Endothelial cell of umbilical vein (primary cell): ENCODE measurements around the gene LPAR5. TPM values are rescaled to one million over a fixed set of nuclear protein-coding genes. Genes with fewer than 3 reads are reported as not detected.

ENCODE experiments used
- BruUV-seq: library from RNA; stranded (reverse); fragments of 400-500 nt; replicated peaks from 2 replicates; lab custom pipeline; 2021; lab: Mats Ljungman, UMichigan
- CTCF ChIA-PET: fragments of 300-600, 350-600 bp; sonication (Branson Sonifier 250); formaldehyde crosslinking; loops from one replicate; lab custom pipeline; 2021; ENCODE audit warnings: antibody characterized with exemption, inconsistent platforms; lab: Charles Lee
- POLR2A ChIA-PET: fragments of 300-600, 350-600 bp; sonication (Branson Sonifier 250); formaldehyde crosslinking; loops from one replicate; lab custom pipeline; 2021; ENCODE audit warnings: antibody characterized with exemption, inconsistent platforms; lab: Charles Lee
- DNase-seq: peaks from one replicate; pipeline ENCODE4 v3.0.0-alpha.2; 2011; ENCODE audit warnings: low read depth, low spot score
- FAIRE-seq: peaks from 2 replicates; lab custom pipeline; 2011; peaks lifted over from hg19 to GRCh38; lab: Jason Lieb, UNC
- H2AFZ ChIP-seq: 2 replicates; pipeline ENCODE4 v1.6.0; 2012; ENCODE audit warnings: low read depth, low read length, control low read depth, inconsistent platforms
- H3K27ac ChIP-seq: 2 replicates; pipeline ENCODE4 v1.5.1; 2011; ENCODE audit warnings: low read depth, mild to moderate bottlenecking, control low read depth, low read length, moderate library complexity; ENCODE audit not compliant: insufficient read depth
- H3K27me3 ChIP-seq, 2 experiments: 2 replicates each; pipeline versions ENCODE4 v1.6.0 to v1.6.1; 2011; ENCODE audit warnings: low read length in 2 of 2, mixed read lengths in 1 of 2; ENCODE audit not compliant: control insufficient read depth in 2 of 2, insufficient read depth in 2 of 2
- H3K36me3 ChIP-seq, 2 experiments: 2 replicates in 1 of 2; 3 replicates in 1 of 2; pipeline ENCODE4 v1.5.1; 2011; ENCODE audit warnings: low read length in 2 of 2, mild to moderate bottlenecking in 1 of 2, moderate library complexity in 1 of 2; ENCODE audit not compliant: control insufficient read depth in 2 of 2, insufficient read depth in 2 of 2; ENCODE audit errors: extremely low read depth in 1 of 2
- H3K4me1 ChIP-seq: 3 replicates; pipeline ENCODE4 v1.5.1; 2011; ENCODE audit warnings: mild to moderate bottlenecking, low read length; ENCODE audit not compliant: control insufficient read depth, insufficient read depth; ENCODE audit errors: extremely low read depth
- H3K4me2 ChIP-seq: 2 replicates; pipeline ENCODE4 v1.6.1; 2011; ENCODE audit warnings: low read length, control low read depth, mixed read lengths; ENCODE audit not compliant: insufficient read depth
- H3K4me3 ChIP-seq, 3 experiments: fragments of 200-600 bp in 1 of 3; sonication (generic), shearing (Covaris generic) in 1 of 3; replicated peaks in 1 of 3; 2 replicates each; pipeline ENCODE4 v1.5.1; 2011 to 2016; ENCODE audit warnings: control low read depth in 3 of 3, low read length in 3 of 3, mild to moderate bottlenecking in 2 of 3, inconsistent platforms in 1 of 3, low read depth in 1 of 3, moderate library complexity in 1 of 3; ENCODE audit not compliant: insufficient read depth in 1 of 3
- H3K79me2 ChIP-seq: 2 replicates; pipeline ENCODE4 v1.6.0; 2012; ENCODE audit warnings: low read length, inconsistent platforms; ENCODE audit not compliant: control insufficient read depth, insufficient read depth
- H3K9ac ChIP-seq: replicated peaks from 2 replicates; pipeline ENCODE3; 2011; ENCODE audit warnings: low read length, control low read depth; ENCODE audit not compliant: insufficient read depth; ENCODE audit errors: extremely low read depth
- H3K9me1 ChIP-seq: replicated peaks from 3 replicates; pipeline ENCODE4 v1.6.0; 2011; ENCODE audit warnings: mild to moderate bottlenecking, low read length; ENCODE audit not compliant: control insufficient read depth, insufficient read depth; ENCODE audit errors: extremely low read depth
- H3K9me3 ChIP-seq: replicated peaks from 2 replicates; pipeline ENCODE4 v1.5.1; 2012; ENCODE audit warnings: low read length, inconsistent platforms; ENCODE audit not compliant: control insufficient read depth, insufficient read depth
- H4K20me1 ChIP-seq: replicated peaks from 2 replicates; pipeline ENCODE3; 2011; ENCODE audit warnings: mild to moderate bottlenecking, low read length; ENCODE audit not compliant: control insufficient read depth, insufficient read depth; ENCODE audit errors: extremely low read depth
- EZH2 ChIP-seq: IDR thresholded peaks from 2 replicates; pipeline ENCODE4 v1.6.1; 2012; ENCODE audit warnings: borderline replicate concordance, low read depth, mild to moderate bottlenecking, moderate library complexity, low read length, inconsistent platforms; ENCODE audit not compliant: severe bottlenecking
- FOS ChIP-seq: IDR thresholded peaks from 2 replicates; pipeline ENCODE4 v1.6.1; 2011; ENCODE audit warnings: mild to moderate bottlenecking, low read length, moderate library complexity, borderline replicate concordance; ENCODE audit not compliant: insufficient read depth
- GATA2 ChIP-seq: IDR thresholded peaks from 2 replicates; pipeline ENCODE4 v1.7.0; 2011; ENCODE audit warnings: low read depth, mild to moderate bottlenecking, moderate library complexity, mixed read lengths, low read length; ENCODE audit not compliant: insufficient read length, insufficient read depth
- JUN ChIP-seq: IDR thresholded peaks from 2 replicates; pipeline ENCODE4 v1.6.1; 2011; ENCODE audit warnings: borderline replicate concordance, low read depth; ENCODE audit not compliant: insufficient read length, insufficient read depth
- MYC ChIP-seq: IDR thresholded peaks from one replicate; pipeline ENCODE4 v1.6.1; 2011; ENCODE audit warnings: mild to moderate bottlenecking, low read depth, low read length
- POLR2A ChIP-seq: IDR thresholded peaks from 2 replicates; pipeline ENCODE4 v1.6.1; 2012; ENCODE audit warnings: low read depth, mild to moderate bottlenecking, control low read depth, low read length
- POLR2AphosphoS5 ChIP-seq: IDR thresholded peaks from 2 replicates; pipeline ENCODE4 v1.6.1; 2012; ENCODE audit warnings: low read depth, mild to moderate bottlenecking, control low read depth, low read length, moderate library complexity; ENCODE audit not compliant: insufficient read depth
- dilution Hi-C: fragments of 300-500 bp; cut with MboI; formaldehyde crosslinking; loops from one replicate; pipeline ENCODE4 v1.15.0; 2019; ENCODE audit warnings: low sequenced_read_pairs; ENCODE audit not compliant: extremely low pct_ligation_motif_present
- intact Hi-C: fragments of 100-400 bp; cut with micrococcal nuclease; formaldehyde crosslinking; loops from one replicate; pipeline ENCODE4 v1.10.0; 2022
- polyA plus RNA-seq, 4 experiments: library from polyadenylated mRNA; depleted of rRNA in 3 of 4; stranded (reverse) in 3 of 4; unstranded in 1 of 4; fragments of >200 nt; gene quantifications; 2 replicates each; pipeline versions ENCODE4 v1.2.1 to v1.2.3, GENCODE V29; 2011 to 2012; ENCODE audit warnings: missing spikeins in 1 of 4
- total RNA-seq: library from RNA; stranded (reverse); gene quantifications from 2 replicates; pipeline ENCODE4 v1.2.3, GENCODE V29; 2021
- TF ChIP-seq, protein P1 (sequence below), 2 donors: IDR thresholded peaks; 1 replicate in 1 of 2; 2 replicates in 1 of 2; pipeline ENCODE4 v1.5.1; 2011; ENCODE audit warnings: low read length in 2 of 2, mild to moderate bottlenecking in 2 of 2, moderate library complexity in 2 of 2, control low read depth in 1 of 2, inconsistent platforms in 1 of 2, low read depth in 1 of 2; ENCODE audit not compliant: insufficient read depth in 1 of 2; ENCODE audit errors: extremely low read depth in 1 of 2
- TF ChIP-seq, protein P2 (sequence below): IDR thresholded peaks from 2 replicates; pipeline ENCODE4 v1.6.1; 2011; ENCODE audit not compliant: insufficient read depth, insufficient read length

LPAR5 gene
- total and polyA plus RNA-seq, 2 donors (not counting 3 experiments of a cell fraction or from before 2014, with no cell fraction given): 0.23 TPM; not detected in 1

DNA sequence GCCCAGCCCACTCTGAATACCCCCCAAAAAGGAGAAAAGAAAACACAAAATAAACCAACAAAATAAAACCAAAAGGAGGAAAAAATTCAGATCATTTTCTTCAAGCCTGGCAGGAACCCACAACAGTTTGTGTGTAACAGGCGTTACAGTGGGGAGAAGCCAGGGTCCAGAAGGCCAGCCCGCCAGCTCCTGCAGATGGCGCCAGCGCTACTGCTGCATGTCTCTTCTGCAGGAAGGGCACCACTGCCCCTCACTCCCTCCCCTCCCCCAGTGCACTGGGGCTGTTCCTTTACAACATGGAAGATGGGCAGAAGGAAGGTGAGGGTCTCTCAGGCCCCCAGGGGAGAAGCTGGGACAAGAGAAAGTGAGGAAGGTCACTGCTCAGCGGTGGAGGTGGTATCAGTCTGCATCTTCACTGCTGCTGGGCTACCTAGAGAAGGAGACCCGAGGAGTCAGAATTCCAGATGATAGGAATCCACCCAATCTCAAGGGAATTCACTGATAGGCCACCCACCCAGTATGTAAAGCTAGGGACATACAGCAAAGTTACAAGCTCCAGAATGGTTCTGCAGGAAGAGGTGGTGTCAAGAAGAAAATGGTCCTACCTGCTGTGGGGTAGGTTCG lies 65.4 kb downstream of the LPAR5 start:
- Histone ChIP-seq H3K36me3 (peaks cover 10 to 34% of the 10 kb centered on the region in 2 experiments), H3K27me3 (no peaks in the 10 kb centered on the region), H4K20me1 (no peaks in the 10 kb centered on the region), H3K9me3 (no peaks in the 10 kb centered on the region), H3K9ac (no peak overlapping the region), H2AFZ (no peak overlapping the region), H3K4me1 (peaks cover 7% of the 10 kb centered on the region), H3K4me2 (no peak overlapping the region), H3K9me1 (no peaks in the 10 kb centered on the region), H3K4me3 (no peak overlapping the region), H3K27ac (no peak overlapping the region), H3K79me2 (peaks cover 25% of the 10 kb centered on the region)
- no peak for TF ChIP-seq JUN
- TF ChIP-seq, protein P1, sequence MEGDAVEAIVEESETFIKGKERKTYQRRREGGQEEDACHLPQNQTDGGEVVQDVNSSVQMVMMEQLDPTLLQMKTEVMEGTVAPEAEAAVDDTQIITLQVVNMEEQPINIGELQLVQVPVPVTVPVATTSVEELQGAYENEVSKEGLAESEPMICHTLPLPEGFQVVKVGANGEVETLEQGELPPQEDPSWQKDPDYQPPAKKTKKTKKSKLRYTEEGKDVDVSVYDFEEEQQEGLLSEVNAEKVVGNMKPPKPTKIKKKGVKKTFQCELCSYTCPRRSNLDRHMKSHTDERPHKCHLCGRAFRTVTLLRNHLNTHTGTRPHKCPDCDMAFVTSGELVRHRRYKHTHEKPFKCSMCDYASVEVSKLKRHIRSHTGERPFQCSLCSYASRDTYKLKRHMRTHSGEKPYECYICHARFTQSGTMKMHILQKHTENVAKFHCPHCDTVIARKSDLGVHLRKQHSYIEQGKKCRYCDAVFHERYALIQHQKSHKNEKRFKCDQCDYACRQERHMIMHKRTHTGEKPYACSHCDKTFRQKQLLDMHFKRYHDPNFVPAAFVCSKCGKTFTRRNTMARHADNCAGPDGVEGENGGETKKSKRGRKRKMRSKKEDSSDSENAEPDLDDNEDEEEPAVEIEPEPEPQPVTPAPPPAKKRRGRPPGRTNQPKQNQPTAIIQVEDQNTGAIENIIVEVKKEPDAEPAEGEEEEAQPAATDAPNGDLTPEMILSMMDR (IDR thresholded peaks at IDR 0.05; ENCODE audit: extremely low read depth in 1 of 2, insufficient read depth in 1 of 2, low read depth in 1 of 2, low read length in 2 of 2): peak; percentile 30 to 61
- dilution Hi-C loops (no loop called here), intact Hi-C loops (no loop called here)
- BruUV-seq: TSS peak; percentile 73
- CTCF ChIA-PET: interaction anchor here (0.7 to 1.8 kb wide), 9 partner anchors 10 to 128 kb away, joined by 3 to 7 read pairs (median 4); no protein-coding TSS in a partner anchor
- FAIRE-seq (no peak), DNase-seq (peak; percentile 39)
- POLR2A ChIA-PET: no interaction called here

DNA sequence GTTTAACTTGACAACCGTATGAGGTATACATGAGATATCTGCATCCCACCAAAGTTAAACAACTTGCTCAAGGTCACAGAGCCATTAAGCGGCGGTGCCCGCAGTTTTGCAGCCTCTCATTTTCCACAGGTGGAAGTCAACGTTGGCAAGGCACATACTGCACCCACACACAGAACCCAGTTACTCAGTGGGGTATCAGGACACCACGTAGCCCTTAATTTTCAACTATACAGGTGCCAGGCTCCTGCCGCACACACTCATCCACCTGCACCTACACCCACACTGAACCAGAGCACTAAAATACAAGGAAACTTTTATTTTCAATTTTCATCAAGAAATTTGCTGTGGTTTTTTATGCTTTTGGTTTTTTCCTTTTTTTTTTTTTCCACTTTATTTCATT lies 66.0 kb downstream of the LPAR5 start:
- Histone ChIP-seq H3K9ac (no peak overlapping the region), H3K4me1 (peaks cover 7% of the 10 kb centered on the region), H3K36me3 (peaks cover 8 to 32% of the 10 kb centered on the region in 2 experiments), H3K79me2 (peaks cover 25% of the 10 kb centered on the region), H3K4me2 (no peak overlapping the region), H2AFZ (no peak overlapping the region), H3K9me3 (no peaks in the 10 kb centered on the region), H3K27ac (no peak overlapping the region), H3K9me1 (no peaks in the 10 kb centered on the region), H3K27me3 (no peaks in the 10 kb centered on the region), H3K4me3 (no peak overlapping the region), H4K20me1 (no peaks in the 10 kb centered on the region)
- no TSS peak for BruUV-seq
- no peak for DNase-seq
- no peak for TF ChIP-seq POLR2A
- TF ChIP-seq FOS: no peak
- TF ChIP-seq MYC: no peak
- TF ChIP-seq, protein P1 (IDR thresholded peaks at IDR 0.05; ENCODE audit: extremely low read depth in 1 of 2, insufficient read depth in 1 of 2, low read depth in 1 of 2, low read length in 2 of 2): no peak
- TF ChIP-seq EZH2: no peak
- no peak for TF ChIP-seq GATA2
- no peak for TF ChIP-seq POLR2AphosphoS5
- TF ChIP-seq, protein P2, sequence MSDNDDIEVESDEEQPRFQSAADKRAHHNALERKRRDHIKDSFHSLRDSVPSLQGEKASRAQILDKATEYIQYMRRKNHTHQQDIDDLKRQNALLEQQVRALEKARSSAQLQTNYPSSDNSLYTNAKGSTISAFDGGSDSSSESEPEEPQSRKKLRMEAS: no peak
- no peak for TF ChIP-seq JUN
- CTCF ChIA-PET: interaction anchor here (0.7 to 1.8 kb wide), 5 partner anchors 19 to 38 kb away, joined by 3 to 6 read pairs (median 4); no protein-coding TSS in a partner anchor
- no peak for FAIRE-seq
- POLR2A ChIA-PET: no interaction called here
- dilution Hi-C loops: no loop called here
- intact Hi-C loops: loop anchor here (2.0 kb wide), 1 partner anchor 37 kb away; the partner anchor contains the start of gene CHD4
